Suprapubic skin (tissue), 4 donors: ENCODE measurements around the gene GABRA5. TPM values are rescaled to one million over a fixed set of nuclear protein-coding genes. Genes with fewer than 3 reads are reported as not detected.

Experiments used
- DNase-seq, 2 donors: peaks; one replicate each; pipeline ENCODE4 v3.0.0-alpha.2; 2019; ENCODE audit warnings: low spot score in 2 of 2
- H3K27ac ChIP-seq: fragments of 200-600 bp; sonication (generic); one replicate; pipeline ENCODE4 v1.5.1; 2019
- H3K27me3 ChIP-seq: fragments of 200-600 bp; sonication (generic); one replicate; pipeline ENCODE4 v1.5.1; 2019
- H3K36me3 ChIP-seq: fragments of 200-600 bp; sonication (generic); one replicate; pipeline ENCODE4 v1.5.1; 2019
- H3K4me1 ChIP-seq: fragments of 200-600 bp; sonication (generic); one replicate; pipeline ENCODE4 v1.5.1; 2019
- H3K4me3 ChIP-seq: fragments of 200-600 bp; sonication (generic); one replicate; pipeline ENCODE4 v1.5.1; 2019; ENCODE audit warnings: mild to moderate bottlenecking
- H3K9me3 ChIP-seq: fragments of 200-600 bp; sonication (generic); one replicate; pipeline ENCODE4 v1.5.1; 2019
- EP300 ChIP-seq: sonication (generic); formaldehyde crosslinking; IDR thresholded peaks from one replicate; pipeline ENCODE4 v1.6.1; 2017; ENCODE audit warnings: antibody characterized with exemption
- POLR2A ChIP-seq, 2 donors: fragments of 450-650 bp; IDR thresholded peaks; one replicate each; pipeline ENCODE4 v1.6.1; 2017; ENCODE audit warnings: antibody characterized with exemption in 2 of 2, mild to moderate bottlenecking in 2 of 2, moderate library complexity in 2 of 2
- POLR2AphosphoS5 ChIP-seq, 3 donors: sonication (generic); formaldehyde crosslinking; IDR thresholded peaks; one replicate each; pipeline ENCODE4 v1.6.1; 2017; ENCODE audit warnings: antibody characterized with exemption in 3 of 3
- WGBS: methylation state at CpG from one replicate; pipeline ENCODE4 v1.1.5; 2018; 5-methylcytosine and 5-hydroxymethylcytosine counted together
- total RNA-seq, 4 donors: library from RNA; depleted of rRNA; stranded (reverse); fragments of >200 nt; gene quantifications; one replicate each; pipeline ENCODE4 v1.1.0, GENCODE V29; 2016
- TF ChIP-seq, protein P1 (sequence below), 2 donors: fragments of 200-600 bp in 1 of 2; fragments of 450-650 bp in 1 of 2; sonication (generic) in 1 of 2; IDR thresholded peaks; one replicate each; pipeline ENCODE4 v1.5.1; 2016 to 2019; ENCODE audit warnings: antibody characterized with exemption in 2 of 2, mild to moderate bottlenecking in 1 of 2, moderate library complexity in 1 of 2

The GABRA5 gene
- total RNA-seq, 4 donors from 2014 or later: not detected

DNA sequence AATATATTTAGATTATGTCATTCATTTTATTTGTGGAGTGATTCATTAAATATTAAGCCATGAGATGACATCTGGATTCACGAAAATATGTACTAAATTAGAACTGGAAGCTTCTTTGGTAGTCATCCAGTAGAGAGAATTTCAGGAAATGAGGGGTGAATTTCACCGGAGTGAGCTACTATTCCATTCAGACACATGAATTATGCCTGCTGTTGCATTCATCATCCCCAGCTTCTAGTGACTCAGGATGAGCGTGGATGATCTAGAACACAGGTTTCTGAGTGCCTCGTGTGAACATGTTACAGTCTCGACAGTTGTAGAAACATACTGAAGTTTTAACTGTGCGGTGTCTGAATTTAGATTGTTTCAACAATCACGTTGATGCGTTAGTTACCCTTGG is 61.2 kb downstream of the GABRA5 start:
- no peak for DNase-seq
- H3K4me1 ChIP-seq: no peaks in the 10 kb centered on the region
- no peak overlapping the region for H3K27ac ChIP-seq
- no peaks in the 10 kb centered on the region for H3K27me3 ChIP-seq
- no peaks in the 10 kb centered on the region for H3K9me3 ChIP-seq
- TF ChIP-seq, protein P1, sequence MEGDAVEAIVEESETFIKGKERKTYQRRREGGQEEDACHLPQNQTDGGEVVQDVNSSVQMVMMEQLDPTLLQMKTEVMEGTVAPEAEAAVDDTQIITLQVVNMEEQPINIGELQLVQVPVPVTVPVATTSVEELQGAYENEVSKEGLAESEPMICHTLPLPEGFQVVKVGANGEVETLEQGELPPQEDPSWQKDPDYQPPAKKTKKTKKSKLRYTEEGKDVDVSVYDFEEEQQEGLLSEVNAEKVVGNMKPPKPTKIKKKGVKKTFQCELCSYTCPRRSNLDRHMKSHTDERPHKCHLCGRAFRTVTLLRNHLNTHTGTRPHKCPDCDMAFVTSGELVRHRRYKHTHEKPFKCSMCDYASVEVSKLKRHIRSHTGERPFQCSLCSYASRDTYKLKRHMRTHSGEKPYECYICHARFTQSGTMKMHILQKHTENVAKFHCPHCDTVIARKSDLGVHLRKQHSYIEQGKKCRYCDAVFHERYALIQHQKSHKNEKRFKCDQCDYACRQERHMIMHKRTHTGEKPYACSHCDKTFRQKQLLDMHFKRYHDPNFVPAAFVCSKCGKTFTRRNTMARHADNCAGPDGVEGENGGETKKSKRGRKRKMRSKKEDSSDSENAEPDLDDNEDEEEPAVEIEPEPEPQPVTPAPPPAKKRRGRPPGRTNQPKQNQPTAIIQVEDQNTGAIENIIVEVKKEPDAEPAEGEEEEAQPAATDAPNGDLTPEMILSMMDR (IDR thresholded peaks at IDR 0.05): no peak
- no peak overlapping the region for H3K4me3 ChIP-seq
- H3K36me3 ChIP-seq: no peaks in the 10 kb centered on the region
- WGBS: 69% methylated on average over 8 of the region's 8 CpGs

DNA sequence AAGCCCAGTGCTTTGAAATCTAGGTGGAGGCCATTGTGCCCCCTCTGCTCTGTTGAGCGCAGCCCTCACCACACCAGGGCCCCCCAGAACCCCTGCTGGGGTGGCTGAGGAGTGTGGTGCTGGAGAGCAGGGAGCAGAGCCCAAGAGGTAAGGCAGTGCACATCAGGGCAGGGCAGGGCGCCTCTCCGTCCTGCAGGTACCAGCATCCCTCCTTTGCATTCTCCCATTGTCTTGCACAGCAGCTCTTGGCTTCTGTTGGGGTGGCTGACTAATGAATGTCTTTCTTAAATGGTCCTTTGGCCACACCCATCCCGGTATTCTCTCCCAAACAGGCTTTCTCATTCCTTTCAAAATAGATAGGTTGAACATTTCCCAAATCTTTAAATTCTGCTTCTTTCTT is 62.7 kb downstream of the GABRA5 start:
- Histone ChIP-seq H3K27me3 (no peaks in the 10 kb centered on the region), H3K4me3 (no peak overlapping the region), H3K4me1 (no peaks in the 10 kb centered on the region), H3K9me3 (no peaks in the 10 kb centered on the region), H3K36me3 (no peaks in the 10 kb centered on the region), H3K27ac (no peak overlapping the region)
- no peak for DNase-seq
- TF ChIP-seq EP300: no peak
- no peak for TF ChIP-seq POLR2AphosphoS5 (IDR thresholded peaks at IDR 0.05)
- no peak for TF ChIP-seq POLR2A (IDR thresholded peaks at IDR 0.05)
- TF ChIP-seq, protein P1 (IDR thresholded peaks at IDR 0.05): no peak
- WGBS: 81% methylated on average over 4 of the region's 4 CpGs

DNA sequence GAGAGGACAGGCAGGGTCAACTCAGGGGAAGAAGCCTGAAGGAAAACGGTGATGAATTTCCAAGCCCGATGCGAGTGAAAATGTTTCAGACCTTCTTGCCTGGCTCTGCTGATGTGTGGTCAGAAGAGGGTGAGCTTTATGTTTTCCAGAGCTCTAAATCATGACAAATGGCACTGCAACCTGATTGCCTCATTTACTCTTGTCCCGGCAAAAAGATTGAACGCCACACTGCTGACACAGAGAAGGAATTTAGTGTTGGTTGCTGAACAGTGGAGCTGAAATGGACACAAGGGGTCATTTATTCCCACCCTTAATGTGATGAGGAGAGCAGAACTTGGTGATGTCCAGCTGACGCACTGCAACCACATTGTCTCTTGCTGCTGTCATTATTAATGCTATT is 68.0 kb downstream of the GABRA5 start:
- H3K4me1 ChIP-seq: no peaks in the 10 kb centered on the region
- H3K4me3 ChIP-seq: no peak overlapping the region
- no peak overlapping the region for H3K27ac ChIP-seq
- H3K36me3 ChIP-seq: no peaks in the 10 kb centered on the region
- TF ChIP-seq EP300 (no peak), POLR2AphosphoS5 (IDR thresholded peaks at IDR 0.05) (no peak), POLR2A (IDR thresholded peaks at IDR 0.05) (no peak)
- TF ChIP-seq, protein P1 (IDR thresholded peaks at IDR 0.05): no peak
- DNase-seq: no peak
- H3K9me3 ChIP-seq: no peaks in the 10 kb centered on the region
- WGBS: 78% methylated on average over 6 of the region's 6 CpGs
- no peaks in the 10 kb centered on the region for H3K27me3 ChIP-seq

DNA sequence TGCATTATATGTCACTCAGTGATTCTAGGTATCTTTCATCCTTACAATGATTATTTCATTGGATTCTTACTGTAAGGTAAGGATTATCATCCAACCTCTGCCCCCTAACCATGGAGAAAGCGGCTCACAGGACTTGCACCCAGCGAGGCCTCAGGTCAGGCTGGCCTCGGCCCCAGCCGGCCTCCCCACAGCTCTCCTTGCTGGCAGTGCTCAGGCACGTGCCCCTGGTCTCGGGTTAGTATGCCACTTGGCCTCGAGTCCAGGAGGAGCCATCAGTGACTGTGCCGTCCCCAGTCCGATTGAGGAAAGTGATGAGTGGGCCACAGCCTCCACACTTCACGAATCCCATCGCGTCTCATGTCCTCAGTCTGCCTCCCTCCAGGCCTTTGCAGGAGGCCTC is 68.5 kb downstream of the GABRA5 start:
- no peaks in the 10 kb centered on the region for H3K27me3 ChIP-seq
- 89% methylated on average over 12 of the region's 12 CpGs for WGBS

DNA sequence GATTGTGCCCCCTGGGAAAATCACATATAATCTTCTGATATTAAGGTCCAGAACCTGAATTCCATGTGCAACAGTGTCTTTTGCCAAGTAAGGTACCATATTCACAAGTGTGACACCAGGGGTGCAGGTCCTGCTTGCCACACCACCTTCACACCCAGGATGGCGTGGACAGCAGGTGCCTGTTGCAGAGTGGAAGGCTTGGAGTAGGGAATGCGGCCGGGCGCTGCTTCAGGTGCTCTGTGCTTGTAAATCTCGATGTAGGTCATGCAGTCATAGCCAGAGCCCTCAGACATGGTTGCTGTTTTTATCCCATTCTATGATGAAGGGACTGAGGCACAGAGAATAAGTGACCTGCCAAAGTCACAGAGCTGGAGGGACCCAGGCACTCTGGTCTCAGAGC is 69.6 kb downstream of the GABRA5 start:
- Histone ChIP-seq H3K9me3 (no peaks in the 10 kb centered on the region), H3K4me1 (no peaks in the 10 kb centered on the region), H3K4me3 (no peak overlapping the region), H3K27ac (no peak overlapping the region), H3K27me3 (no peaks in the 10 kb centered on the region), H3K36me3 (no peaks in the 10 kb centered on the region)
- no peak for DNase-seq
- whole genome bisulfite sequencing: 86% methylated on average over 5 of the region's 5 CpGs
- TF ChIP-seq, protein P1 (IDR thresholded peaks at IDR 0.05): no peak
- TF ChIP-seq EP300: no peak

More for the DNA sequence above, 68.5 kb downstream of the GABRA5 start:
- Histone ChIP-seq H3K4me3 (no peak overlapping the region), H3K36me3 (no peaks in the 10 kb centered on the region), H3K9me3 (no peaks in the 10 kb centered on the region), H3K27ac (no peak overlapping the region), H3K4me1 (no peaks in the 10 kb centered on the region)
- no peak for DNase-seq
- TF ChIP-seq POLR2AphosphoS5 (IDR thresholded peaks at IDR 0.05): no peak

DNA sequence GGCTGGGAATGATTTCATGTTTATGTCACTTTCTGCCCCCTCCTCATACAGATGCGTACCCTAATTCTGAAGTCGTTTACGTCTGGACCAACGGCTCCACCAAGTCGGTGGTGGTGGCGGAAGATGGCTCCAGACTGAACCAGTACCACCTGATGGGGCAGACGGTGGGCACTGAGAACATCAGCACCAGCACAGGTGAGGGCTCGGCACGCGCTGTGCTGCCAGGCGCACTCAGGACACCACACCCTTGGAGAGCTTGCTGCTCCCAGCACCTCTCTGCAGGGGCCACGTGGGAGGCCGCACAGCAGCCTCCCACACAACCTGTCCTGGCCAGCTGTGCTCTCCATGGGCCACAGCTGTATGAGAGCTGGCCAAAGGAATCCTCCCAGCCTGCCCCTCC is 70.3 kb downstream of the GABRA5 start:
- H3K27ac ChIP-seq: no peak overlapping the region
- 84% methylated on average over 13 of the region's 13 CpGs for WGBS
- no peak for DNase-seq
- H3K4me1 ChIP-seq: no peaks in the 10 kb centered on the region
- no peaks in the 10 kb centered on the region for H3K9me3 ChIP-seq
- no peaks in the 10 kb centered on the region for H3K27me3 ChIP-seq
- TF ChIP-seq POLR2A (IDR thresholded peaks at IDR 0.05): no peak
- no peak for TF ChIP-seq POLR2AphosphoS5 (IDR thresholded peaks at IDR 0.05)
- no peak for TF ChIP-seq EP300
- TF ChIP-seq, protein P1 (IDR thresholded peaks at IDR 0.05): no peak
- no peaks in the 10 kb centered on the region for H3K36me3 ChIP-seq
- H3K4me3 ChIP-seq: no peak overlapping the region
